Mucosa of stomach (tissue), 1 donor: Measurements from ENCODE around the gene NCLN.

Source experiments
- H3K27me3 ChIP-seq: one replicate; pipeline ENCODE4 v1.7.0; 2013; ENCODE audit warnings: mild to moderate bottlenecking, low read length; ENCODE audit not compliant: control insufficient read depth, insufficient read depth
- H3K36me3 ChIP-seq: one replicate; pipeline ENCODE4 v1.7.0; 2013; ENCODE audit warnings: low read length; ENCODE audit not compliant: control insufficient read depth, insufficient read depth
- H3K4me1 ChIP-seq: one replicate; pipeline ENCODE4 v1.7.0; 2013; ENCODE audit warnings: mild to moderate bottlenecking, low read length; ENCODE audit not compliant: control insufficient read depth, insufficient read depth
- H3K4me3 ChIP-seq: one replicate; pipeline ENCODE4 v1.7.0; 2013; ENCODE audit warnings: low read length
- H3K9ac ChIP-seq: one replicate; pipeline ENCODE4 v1.7.0; 2013; ENCODE audit warnings: mild to moderate bottlenecking, low read length, moderate library complexity
- H3K9me3 ChIP-seq: one replicate; pipeline ENCODE4 v1.7.0; 2013; ENCODE audit warnings: mild to moderate bottlenecking, low read length, moderate library complexity; ENCODE audit not compliant: control insufficient read depth
- donor health status: Pancreatic carcinoma.

The NCLN gene

GRCh38 chr19:3185461-3186159, at the start of gene NCLN:
Gene NCLN, plus strand, starts transcription at chr19:3185930. Its CDS starts 101 bp downstream, at chr19:3186031.
- Histone ChIP-seq H3K9ac (peak within 1 kb of the TSS; percentile 66), H3K4me1 (peaks cover 40% of the 10 kb centered on the region), H3K27me3 (no peaks in the 10 kb centered on the region), H3K36me3 (no peaks in the 10 kb centered on the region), H3K4me3 (peak within 1 kb of the TSS; percentile 53), H3K9me3 (no peaks in the 10 kb centered on the region)

GRCh38 chr19:3135961-3136683, 49.6 kb upstream of the NCLN start, which contains the start of gene GNA15:
Gene GNA15, plus strand, starts transcription at chr19:3136033. Its CDS starts 418 bp downstream, at chr19:3136451.
- Histone ChIP-seq H3K9me3 (no peaks in the 10 kb centered on the region), H3K27me3 (no peaks in the 10 kb centered on the region), H3K9ac (peak within 1 kb of the TSS; percentile 84), H3K4me1 (peaks cover 15% of the 10 kb centered on the region), H3K36me3 (no peaks in the 10 kb centered on the region), H3K4me3 (peak within 1 kb of the TSS; percentile 41)

- Histone ChIP-seq H3K36me3 (no peaks in the 10 kb centered on the region), H3K9ac (peak overlapping the region; percentile 84), H3K4me1 (peaks cover 19% of the 10 kb centered on the region), H3K9me3 (no peaks in the 10 kb centered on the region), H3K4me3 (peak overlapping the region; percentile 41), H3K27me3 (no peaks in the 10 kb centered on the region)
Measured at GRCh38 chr19:3136684-3137055, 49.1 kb upstream of the NCLN start.

- Histone ChIP-seq H3K4me3 (no peak overlapping the region), H3K27me3 (no peaks in the 10 kb centered on the region), H3K4me1 (peaks cover 23% of the 10 kb centered on the region), H3K9ac (peak overlapping the region; percentile 84), H3K36me3 (no peaks in the 10 kb centered on the region), H3K9me3 (no peaks in the 10 kb centered on the region)
Measured at GRCh38 chr19:3137119-3137518, 48.6 kb upstream of the NCLN start.

GRCh38 chr19:3138268-3138667, 47.5 kb upstream of the NCLN start:
- no peaks in the 10 kb centered on the region for H3K36me3 ChIP-seq
- H3K27me3 ChIP-seq: no peaks in the 10 kb centered on the region
- peaks cover 27% of the 10 kb centered on the region for H3K4me1 ChIP-seq
- H3K4me3 ChIP-seq: no peak overlapping the region
- H3K9me3 ChIP-seq: no peaks in the 10 kb centered on the region
- no peak overlapping the region for H3K9ac ChIP-seq

- H3K36me3 ChIP-seq: no peaks in the 10 kb centered on the region
- H3K9me3 ChIP-seq: no peaks in the 10 kb centered on the region
- H3K27me3 ChIP-seq: no peaks in the 10 kb centered on the region
- H3K9ac ChIP-seq: no peak overlapping the region
- H3K4me1 ChIP-seq: peaks cover 24% of the 10 kb centered on the region
- no peak overlapping the region for H3K4me3 ChIP-seq
Measured at GRCh38 chr19:3140667-3141038, 45.1 kb upstream of the NCLN start.

GRCh38 chr19:3142292-3142670, 43.4 kb upstream of the NCLN start:
- H3K27me3 ChIP-seq: no peaks in the 10 kb centered on the region
- H3K4me3 ChIP-seq: no peak overlapping the region
- no peak overlapping the region for H3K9ac ChIP-seq
- no peaks in the 10 kb centered on the region for H3K36me3 ChIP-seq
- H3K4me1 ChIP-seq: peaks cover 12% of the 10 kb centered on the region
- H3K9me3 ChIP-seq: no peaks in the 10 kb centered on the region

GRCh38 chr19:3142781-3143337, 42.9 kb upstream of the NCLN start:
- Histone ChIP-seq H3K27me3 (no peaks in the 10 kb centered on the region), H3K4me1 (peaks cover 12% of the 10 kb centered on the region), H3K9me3 (no peaks in the 10 kb centered on the region), H3K4me3 (no peak overlapping the region), H3K9ac (no peak overlapping the region), H3K36me3 (no peaks in the 10 kb centered on the region)

GRCh38 chr19:3145909-3146676, 39.6 kb upstream of the NCLN start:
- Histone ChIP-seq H3K9ac (no peak overlapping the region), H3K4me3 (no peak overlapping the region), H3K36me3 (no peaks in the 10 kb centered on the region), H3K9me3 (no peaks in the 10 kb centered on the region), H3K27me3 (no peaks in the 10 kb centered on the region), H3K4me1 (peaks cover 12% of the 10 kb centered on the region)

GRCh38 chr19:3146677-3147100, 39.0 kb upstream of the NCLN start:
- no peaks in the 10 kb centered on the region for H3K27me3 ChIP-seq
- no peak overlapping the region for H3K9ac ChIP-seq
- H3K4me1 ChIP-seq: peaks cover 9% of the 10 kb centered on the region
- H3K4me3 ChIP-seq: no peak overlapping the region
- H3K36me3 ChIP-seq: no peaks in the 10 kb centered on the region
- H3K9me3 ChIP-seq: no peaks in the 10 kb centered on the region

GRCh38 chr19:3148503-3148902, 37.2 kb upstream of the NCLN start:
- Histone ChIP-seq H3K4me1 (no peaks in the 10 kb centered on the region), H3K36me3 (no peaks in the 10 kb centered on the region), H3K9me3 (no peaks in the 10 kb centered on the region), H3K27me3 (no peaks in the 10 kb centered on the region), H3K9ac (no peak overlapping the region), H3K4me3 (no peak overlapping the region)

- Histone ChIP-seq H3K4me3 (no peak overlapping the region), H3K9me3 (no peaks in the 10 kb centered on the region), H3K9ac (no peak overlapping the region), H3K27me3 (no peaks in the 10 kb centered on the region), H3K4me1 (no peaks in the 10 kb centered on the region), H3K36me3 (no peaks in the 10 kb centered on the region)
Measured at GRCh38 chr19:3149089-3149488, 36.6 kb upstream of the NCLN start.
